T-helper 2 cell treated with Interferon-gamma antibody and Interleukin-4, amounts not matched to agents 100 ng/mL and 5 ng/mL, for 36 hours (primary cell): ENCODE results near the gene PTH2R. TPM values are rescaled to one million over a fixed set of nuclear protein-coding genes. Genes with fewer than 3 reads are reported as not detected.
"Not testable (repeated sequence)": the region's sequence is repeated elsewhere in the genome, so short reads cannot be mapped to it uniquely, and the experiment has no call there.

Source experiments
- intact Hi-C: fragments of 100-400 bp; cut with micrococcal nuclease; formaldehyde crosslinking; loops from one replicate; pipeline ENCODE4 v1.15.1; 2023
- total RNA-seq: library from RNA; stranded (reverse); gene quantifications from 2 replicates; pipeline ENCODE4 v1.2.3, GENCODE V29; 2022

PTH2R gene
- total RNA-seq, 1 donor from 2014 or later, result 0.34 TPM

GRCh38 chr2:208389940-208390339, 16.7 kb upstream of the PTH2R start:
- intact Hi-C loops, result loop anchor here (10.0 kb wide), 1 partner anchor 945 kb away; no protein-coding TSS in a partner anchor

DNA sequence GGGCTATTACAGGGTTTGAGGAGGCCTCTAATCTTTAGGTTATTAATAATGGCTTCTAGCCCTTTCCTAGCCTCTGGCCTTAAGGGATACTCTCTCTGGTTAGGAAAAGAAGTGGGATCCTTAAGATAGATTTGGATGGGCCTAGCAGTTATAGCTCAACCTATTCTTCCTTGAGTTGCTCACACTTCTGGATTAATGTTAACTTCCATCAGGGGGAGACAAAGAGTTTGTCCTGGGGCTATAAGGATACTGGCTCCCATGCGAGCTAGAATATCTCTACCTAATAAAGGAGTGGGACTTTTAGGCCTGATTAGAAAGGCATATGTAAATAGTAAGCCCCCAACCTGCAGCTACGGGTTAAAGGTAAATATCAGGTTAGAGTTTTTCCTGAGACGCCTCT, 14.3 kb upstream of the PTH2R start:
- intact Hi-C loops, result loop anchor here (10.0 kb wide), 1 partner anchor 943 kb away; no protein-coding TSS in a partner anchor

- intact Hi-C loops, result loop anchor here (5.0 to 10.0 kb wide), 3 partner anchors 811 to 1566 kb away; no protein-coding TSS in a partner anchor
Measured at GRCh38 chr2:208396796-208397195, 9.8 kb upstream of the PTH2R start.

DNA sequence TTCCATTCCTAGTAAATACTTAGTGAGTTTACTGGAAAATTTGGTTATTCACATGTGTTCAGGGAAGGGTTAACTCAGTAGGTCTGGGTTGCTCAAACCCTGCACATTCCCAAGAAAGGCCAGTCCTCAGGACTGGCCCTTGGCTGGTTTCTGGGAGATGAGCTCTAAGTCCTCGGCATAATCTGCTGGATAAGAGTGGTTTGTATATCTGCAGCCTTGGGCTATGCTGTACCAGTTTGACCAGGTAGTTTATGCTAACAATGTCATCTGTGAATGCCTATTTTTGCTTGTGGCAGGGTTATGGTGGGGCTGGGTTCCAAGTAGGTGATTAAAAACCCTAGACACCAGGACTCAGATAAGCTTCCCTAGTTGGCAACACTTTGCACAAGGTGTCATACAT, 7.4 kb upstream of the PTH2R start:
- intact Hi-C loops, result loop anchor here (5.0 to 10.0 kb wide), 3 partner anchors 808 to 1563 kb away; no protein-coding TSS in a partner anchor

- intact Hi-C loops, result no loop called here
Measured at GRCh38 chr2:208407667-208408066, 1.1 kb downstream of the PTH2R start.

- intact Hi-C loops, result no loop called here
Measured at GRCh38 chr2:208413931-208414330, 7.3 kb downstream of the PTH2R start.

DNA sequence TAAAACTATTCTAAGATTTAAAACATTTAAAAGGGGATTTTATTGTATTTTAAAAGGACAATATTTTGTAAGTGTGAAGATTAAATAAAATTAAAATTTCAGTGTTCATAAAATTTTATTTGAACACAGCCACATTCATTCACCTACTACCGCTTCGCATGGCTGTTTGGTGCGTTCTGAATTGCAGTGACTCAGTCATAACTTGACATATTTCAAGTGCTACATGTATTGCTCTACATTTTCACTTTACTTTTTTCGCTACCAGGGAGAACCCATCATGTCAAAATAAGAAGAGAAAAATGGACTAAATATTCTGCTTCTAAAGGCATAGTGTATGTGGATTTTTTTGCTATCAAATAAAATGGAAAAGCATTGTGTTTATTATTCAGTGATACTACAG, 8.7 kb downstream of the PTH2R start:
- intact Hi-C loops, result no loop called here

- intact Hi-C loops, result no loop called here
Measured at GRCh38 chr2:208415897-208416296, 9.3 kb downstream of the PTH2R start.

DNA sequence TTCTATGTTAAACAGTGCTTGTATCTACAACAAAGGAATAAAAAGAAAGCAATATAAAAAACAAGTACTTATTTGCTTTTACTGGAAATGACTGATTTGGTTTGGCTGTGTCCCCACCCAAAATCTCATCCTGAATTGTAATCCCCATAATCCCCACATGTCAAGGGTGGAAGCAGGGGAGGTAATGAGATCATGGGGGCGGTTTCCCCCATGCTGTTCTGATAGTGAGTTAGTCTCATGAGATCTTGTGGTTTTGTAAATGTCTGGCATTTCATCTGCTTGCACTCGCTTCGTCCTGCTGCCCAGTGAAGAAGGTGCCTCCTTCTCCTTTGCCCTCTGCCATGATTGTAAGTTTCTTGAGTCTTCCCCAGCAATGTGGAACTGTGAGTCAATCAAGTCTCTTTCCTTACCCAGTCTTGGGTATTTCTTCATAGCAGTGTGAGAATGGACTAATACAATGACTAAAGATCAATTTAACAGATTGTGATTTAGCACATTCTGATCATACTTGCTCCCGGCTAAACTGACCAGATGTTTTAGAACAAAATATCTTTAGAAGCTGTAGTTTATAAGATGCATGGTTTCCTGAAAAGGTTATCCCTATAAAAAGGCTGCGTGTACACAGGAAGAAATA, 19.9 kb downstream of the PTH2R start:
- intact Hi-C loops, result no loop called here

- intact Hi-C loops, result no loop called here
Measured at GRCh38 chr2:208437755-208438154, 31.2 kb downstream of the PTH2R start.

GRCh38 chr2:208440716-208441115, 34.1 kb downstream of the PTH2R start:
- intact Hi-C loops, result no loop called here

GRCh38 chr2:208441951-208442350, 35.4 kb downstream of the PTH2R start:
- intact Hi-C loops, result no loop called here

DNA sequence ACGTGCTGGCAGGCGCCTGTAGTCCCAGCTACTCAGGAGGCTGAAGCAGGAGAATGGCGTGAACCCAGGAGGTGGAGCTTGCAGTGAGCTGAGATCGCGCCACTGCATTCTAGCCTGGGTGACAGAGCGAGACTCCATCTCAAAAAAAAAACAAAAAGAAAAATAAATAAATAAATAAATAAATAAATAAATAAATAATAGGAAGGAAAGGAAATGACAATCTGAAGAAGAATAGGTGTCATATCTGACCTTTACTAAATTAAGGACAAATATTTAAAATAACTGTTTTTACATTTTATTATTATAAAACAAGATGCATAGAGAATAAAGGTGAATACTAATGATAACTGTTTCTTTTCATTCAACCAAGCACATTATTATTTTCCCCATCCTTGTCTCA, 40.9 kb downstream of the PTH2R start:
- intact Hi-C loops, result not testable (repeated sequence)

- intact Hi-C loops, result no loop called here
Measured at GRCh38 chr2:208451061-208451460, 44.5 kb downstream of the PTH2R start.

DNA sequence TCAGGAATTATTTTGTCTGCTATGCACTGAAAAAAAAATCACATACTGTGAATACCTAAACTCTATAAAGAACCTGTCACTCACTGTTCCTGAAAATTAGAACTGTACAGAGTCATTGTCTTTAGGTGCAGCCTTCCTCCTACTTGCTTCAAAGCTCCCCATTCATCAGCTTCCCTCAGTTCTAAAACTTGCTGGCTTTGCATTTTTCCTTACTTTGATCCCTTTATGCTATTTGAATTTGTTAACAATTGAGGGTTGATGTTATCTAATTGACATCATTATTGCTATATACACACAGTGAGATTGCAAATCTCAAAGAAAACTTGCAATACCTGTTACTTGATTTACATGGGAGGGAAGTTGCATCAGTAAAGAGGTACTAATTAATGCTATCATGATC, 48.3 kb downstream of the PTH2R start:
- intact Hi-C loops, result no loop called here

GRCh38 chr2:208463721-208464120, 57.1 kb downstream of the PTH2R start:
- intact Hi-C loops, result no loop called here

DNA sequence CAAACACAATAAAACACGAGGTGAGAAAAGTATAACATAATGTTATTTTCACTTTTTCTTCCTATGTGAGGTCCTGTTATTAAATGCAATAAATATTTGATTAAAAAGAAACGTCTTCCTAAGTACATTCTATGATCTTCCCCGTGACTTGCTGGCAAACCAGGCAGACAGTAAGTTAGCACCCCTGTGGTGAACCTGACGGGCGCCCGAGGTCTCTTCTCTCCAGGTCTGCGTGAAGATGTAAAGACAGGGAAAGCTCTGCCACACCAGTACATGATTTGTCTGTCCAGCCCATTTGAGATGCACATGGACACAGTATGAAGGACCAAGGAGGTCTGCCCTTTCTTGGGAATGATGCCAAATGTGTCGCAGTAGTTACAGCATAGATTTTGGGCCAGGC, 57.6 kb downstream of the PTH2R start:
- intact Hi-C loops, result no loop called here

- intact Hi-C loops, result loop anchor here (1.0 to 2.0 kb wide), 2 partner anchors 742 to 1110 kb away; no protein-coding TSS in a partner anchor
Measured at GRCh38 chr2:208466151-208466919, 59.7 kb downstream of the PTH2R start.

GRCh38 chr2:208466920-208467298, 60.3 kb downstream of the PTH2R start:
- intact Hi-C loops, result loop anchor here (1.0 to 2.0 kb wide), 2 partner anchors 741 to 1110 kb away; no protein-coding TSS in a partner anchor

GRCh38 chr2:208467564-208467963, 61.0 kb downstream of the PTH2R start:
- intact Hi-C loops, result loop anchor here (2.0 kb wide), 1 partner anchor 1109 kb away; no protein-coding TSS in a partner anchor

GRCh38 chr2:208477741-208478140, 71.1 kb downstream of the PTH2R start:
- intact Hi-C loops, result no loop called here

DNA sequence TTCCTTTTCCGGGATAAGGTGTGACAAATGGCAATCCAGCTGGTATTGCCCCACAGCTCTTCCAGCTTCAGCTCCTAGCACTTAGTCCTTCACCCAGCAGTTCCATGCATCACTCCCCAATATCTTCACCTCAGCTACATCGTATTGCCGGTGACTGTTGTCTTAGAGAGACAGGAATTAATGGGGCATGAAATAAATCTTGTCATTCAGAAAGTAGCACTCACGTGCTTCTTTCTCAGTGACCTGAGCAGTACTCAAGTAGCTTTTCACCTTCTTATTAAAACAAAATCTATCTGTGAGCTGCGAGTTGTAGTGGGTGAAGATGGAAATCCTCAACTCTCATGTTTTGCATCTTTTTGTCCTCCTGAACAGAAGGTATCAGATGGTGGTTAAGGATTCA, 72.8 kb downstream of the PTH2R start:
- intact Hi-C loops, result no loop called here
